NT2/D1 (cell line): ENCODE data around the gene SEPTIN12.

Source experiments
- YY1 ChIP-seq: IDR thresholded peaks from 2 replicates; pipeline ENCODE4 v1.6.1; 2011; ENCODE audit not compliant: insufficient read length, insufficient read depth
- ZNF274 ChIP-seq: IDR thresholded peaks from 2 replicates; pipeline ENCODE4 v1.6.1; 2011; ENCODE audit warnings: mild to moderate bottlenecking, low read depth, low read length

DNA sequence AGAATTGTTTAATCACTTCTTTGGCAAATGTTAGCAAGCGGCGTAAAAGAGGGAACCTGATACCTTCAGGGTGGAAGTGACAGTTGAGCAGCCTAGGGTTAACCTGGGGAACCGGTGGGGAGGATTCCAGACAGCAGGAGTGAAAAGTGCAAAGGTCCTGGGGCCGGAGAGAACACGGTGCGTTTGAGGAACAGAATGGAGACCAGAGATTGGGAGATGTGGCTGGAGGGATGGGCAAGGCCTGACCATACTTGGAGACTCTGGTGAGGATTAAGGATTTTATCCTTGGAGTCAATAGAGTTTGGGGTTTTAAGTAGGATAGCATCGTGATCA lies 18.9 kb downstream of the SEPTIN12 start:
- TF ChIP-seq ZNF274 (no peak), YY1 (no peak)
